ENCODE results near the gene ERCC2.

ERCC2 gene

DNA sequence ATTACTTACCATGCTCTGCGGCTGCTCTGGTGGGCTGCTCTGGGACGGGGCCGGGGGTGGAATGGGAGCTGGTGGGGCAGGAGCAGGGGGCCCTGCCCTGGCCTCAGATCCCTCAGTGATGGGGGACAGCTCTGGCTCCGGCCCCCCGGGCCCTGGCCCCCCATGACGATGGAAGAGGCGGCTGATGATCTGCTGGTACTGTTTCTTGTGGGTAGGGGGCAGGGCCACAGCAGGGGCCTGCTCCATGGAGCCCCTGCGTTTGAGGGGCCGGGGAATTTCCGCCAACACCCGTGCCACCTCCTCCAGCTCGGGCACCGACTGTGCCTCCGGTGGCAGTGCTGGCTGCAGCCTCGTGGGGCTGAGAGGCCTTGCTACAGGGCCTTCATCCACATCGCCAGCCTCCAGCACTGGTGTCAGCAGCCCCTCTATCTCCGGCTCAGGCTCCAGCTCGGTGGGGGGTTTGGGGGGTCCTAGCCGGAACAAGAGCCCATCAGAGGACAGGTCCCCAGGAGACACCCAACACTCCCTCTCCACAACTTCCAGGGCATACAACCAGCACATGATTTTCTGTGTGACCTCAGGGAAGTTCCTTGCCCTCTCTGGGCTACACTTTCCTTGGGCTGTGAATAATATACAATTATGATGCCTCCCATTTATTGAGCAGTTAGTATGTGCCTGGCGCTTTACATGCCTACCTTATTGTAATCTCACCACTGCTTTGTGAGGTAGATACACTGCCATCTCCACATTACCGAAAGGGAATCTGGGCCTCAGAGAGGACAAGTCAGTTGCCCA is 21.7 kb upstream of the ERCC2 start:
- Histone ChIP-seq H3K27me3 (peaks cover 0 to 8% (median under 1%) of the 10 kb centered on the region in 11 experiments; a peak in 3 of 22 replicates), H3K36me3 (no peaks in the 10 kb centered on the region), H4K20me1 (peaks cover 0 to 9% (median 0%) of the 10 kb centered on the region in 11 experiments; a peak in 4 of 22 replicates), H3K4me1 (peaks cover 5 to 24% (median 13%) of the 10 kb centered on the region in 10 experiments; a peak in 17 of 20 replicates), H3K9me3 (replicated peaks in 1 of 11) (no peaks in the 10 kb centered on the region), H3K4me2 (peak overlapping the region in 5 of 11 experiments; percentile 27 to 59 (median 41); a peak in 9 of 22 replicates), H3K4me3 (no peak overlapping the region), H3K9ac (peak overlapping the region in 1 of 11 experiments; percentile 13; a peak in 1 of 22 replicates), H3K27ac (peak overlapping the region in 2 of 11 experiments; percentile 9 to 12; a peak in 2 of 22 replicates)
- TF ChIP-seq Cebpa-rat (IDR thresholded peaks at IDR 0.05): no peak

DNA sequence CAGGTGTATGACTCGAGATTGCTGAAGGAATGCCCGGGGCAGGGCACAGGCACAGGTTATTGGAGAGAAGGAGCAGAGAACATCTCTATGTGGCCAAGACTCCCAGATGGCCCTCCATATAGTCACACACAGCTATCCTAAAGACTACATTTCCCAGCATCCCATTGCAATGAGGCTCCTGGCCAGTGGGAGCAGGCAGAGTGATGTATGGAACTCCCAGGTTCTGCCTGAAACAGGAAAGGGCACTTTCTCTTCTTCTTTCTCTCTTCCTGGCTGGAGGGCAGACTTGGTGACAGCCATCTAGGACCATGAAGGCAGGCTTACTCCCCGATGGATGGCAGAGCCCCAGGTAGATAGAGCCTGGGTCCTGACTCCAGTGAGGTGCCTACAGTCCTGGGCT is 21.0 kb upstream of the ERCC2 start:
- Histone ChIP-seq H4K20me1 (peaks cover 0 to 6% (median 0%) of the 10 kb centered on the region in 11 experiments; a peak in 3 of 22 replicates), H3K4me3 (no peak overlapping the region), H3K27ac (peak overlapping the region in 2 of 11 experiments; percentile 9 to 12; a peak in 2 of 22 replicates), H3K9me3 (replicated peaks in 1 of 11) (no peaks in the 10 kb centered on the region), H3K4me1 (peaks cover 5 to 24% (median 13%) of the 10 kb centered on the region in 10 experiments; a peak in 17 of 20 replicates), H3K36me3 (no peaks in the 10 kb centered on the region), H3K27me3 (peaks cover under 1 to 13% (median 4%) of the 10 kb centered on the region in 11 experiments; a peak in 18 of 22 replicates), H3K9ac (peak overlapping the region in 1 of 11 experiments; percentile 13; a peak in 1 of 22 replicates), H3K4me2 (peak overlapping the region in 5 of 11 experiments; percentile 27 to 59 (median 41); a peak in 11 of 22 replicates)
- no peak for TF ChIP-seq Cebpa-rat (IDR thresholded peaks at IDR 0.05)

DNA sequence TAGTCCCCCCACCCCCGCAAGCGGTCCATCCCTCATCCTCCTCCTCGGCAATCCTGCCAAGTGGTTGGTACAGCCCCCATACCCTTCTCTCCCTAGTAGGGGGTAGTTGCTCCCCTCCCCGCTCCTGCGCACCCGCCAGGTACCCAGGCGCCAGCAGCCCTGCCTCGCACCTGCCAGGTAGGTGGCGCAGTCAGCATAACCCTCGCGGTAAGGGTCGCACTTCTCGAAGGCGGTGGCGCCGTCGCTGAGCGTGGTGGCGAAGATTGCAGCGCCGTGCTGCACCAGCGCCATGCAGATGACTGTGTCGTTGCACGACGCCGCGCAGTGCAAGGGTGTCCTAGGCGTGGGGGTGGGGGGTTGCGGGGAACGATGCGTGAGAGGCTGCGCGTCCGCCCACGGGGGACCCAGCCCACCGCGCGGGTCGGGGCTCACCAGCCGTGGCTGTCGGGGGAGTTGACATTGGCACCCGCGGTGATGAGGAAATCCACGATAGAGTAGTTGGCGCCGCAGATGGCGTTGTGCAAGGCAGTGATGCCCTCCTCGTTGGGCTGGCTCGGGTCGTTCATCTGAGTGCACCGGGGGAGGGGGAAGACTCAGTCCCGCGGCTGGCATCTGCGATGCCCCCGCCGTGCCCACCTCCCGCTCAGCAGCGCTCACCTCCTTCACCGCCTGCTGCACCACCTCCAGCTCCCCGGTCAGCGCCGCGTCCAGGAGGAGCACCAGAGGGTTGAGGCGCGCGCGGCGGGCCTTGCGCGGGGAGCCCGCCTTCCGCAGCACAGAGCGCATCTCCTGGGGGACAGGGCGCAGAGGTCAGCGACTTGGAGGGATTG is 15.2 kb upstream of the ERCC2 start:
- Histone ChIP-seq H3K27me3 (peaks cover 16 to 30% (median 19%) of the 10 kb centered on the region in 11 experiments), H3K9ac (no peak overlapping the region)

DNA sequence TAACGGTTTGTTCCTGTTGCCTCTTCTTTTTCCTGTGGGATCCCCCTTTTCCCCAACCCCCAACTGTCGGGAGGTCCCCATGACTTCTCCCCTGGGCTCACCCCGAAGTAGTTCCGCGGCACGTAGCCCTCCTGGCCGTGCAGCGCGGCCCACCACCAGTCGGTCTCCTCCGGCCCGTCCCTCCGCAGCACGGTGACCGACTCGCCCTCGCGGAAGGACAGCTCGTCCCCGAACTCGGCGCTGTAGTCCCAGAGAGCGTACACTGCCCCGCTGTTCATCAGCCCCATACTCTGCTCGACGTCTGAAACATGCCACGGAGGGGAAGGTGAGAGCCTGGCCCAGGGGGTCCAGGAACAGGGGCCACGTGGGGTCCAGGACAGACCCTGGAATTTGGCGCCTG is 12.1 kb upstream of the ERCC2 start:
- H3K9me3 ChIP-seq (replicated peaks in 1 of 11): no peaks in the 10 kb centered on the region
- no peaks in the 10 kb centered on the region for H4K20me1 ChIP-seq
- H3K9ac ChIP-seq: no peak overlapping the region
- no peak for TF ChIP-seq Cebpa-rat (IDR thresholded peaks at IDR 0.05)
- H3K4me2 ChIP-seq: no peak overlapping the region
- H3K4me3 ChIP-seq: no peak overlapping the region
- no peaks in the 10 kb centered on the region for H3K36me3 ChIP-seq
- H3K27ac ChIP-seq: no peak overlapping the region
- H3K4me1 ChIP-seq: peaks cover 3 to 11% (median 8%) of the 10 kb centered on the region in 10 experiments; a peak in 17 of 20 replicates
- H3K27me3 ChIP-seq: peaks cover 16 to 27% (median 19%) of the 10 kb centered on the region in 11 experiments

More for the DNA sequence above, 15.2 kb upstream of the ERCC2 start:
- no peaks in the 10 kb centered on the region for H3K36me3 ChIP-seq
- H3K4me1 ChIP-seq: peaks cover 0 to 20% (median 6%) of the 10 kb centered on the region in 10 experiments; a peak in 9 of 20 replicates
- no peak for TF ChIP-seq Cebpa-rat (IDR thresholded peaks at IDR 0.05)
- no peak overlapping the region for H3K4me2 ChIP-seq
- no peaks in the 10 kb centered on the region for H3K9me3 ChIP-seq (replicated peaks in 1 of 11)
- H3K27ac ChIP-seq: no peak overlapping the region
- no peak overlapping the region for H3K4me3 ChIP-seq
- no peaks in the 10 kb centered on the region for H4K20me1 ChIP-seq

DNA sequence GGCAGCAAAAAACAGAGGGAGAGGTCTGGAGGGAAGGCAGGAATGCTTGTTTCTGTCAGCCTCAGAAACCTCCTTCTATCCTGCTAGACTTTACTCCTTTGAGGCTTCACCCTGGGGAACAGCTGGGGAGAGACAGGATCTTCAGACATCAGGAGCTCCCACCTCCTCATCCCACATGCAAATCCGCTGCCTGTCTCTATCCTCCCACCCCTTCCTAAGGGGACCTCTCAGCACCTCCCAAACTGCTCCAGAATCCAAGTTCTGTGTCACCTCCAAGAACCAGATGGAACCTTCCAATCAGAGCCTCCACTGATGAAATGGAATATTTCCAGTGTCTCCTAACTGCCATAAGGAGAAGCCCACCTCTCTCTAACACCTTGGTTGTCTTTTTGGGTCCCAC is 9.7 kb upstream of the ERCC2 start:
- H3K9me3 ChIP-seq (replicated peaks in 1 of 11): no peaks in the 10 kb centered on the region
- H3K4me3 ChIP-seq: no peak overlapping the region
- no peak overlapping the region for H3K27ac ChIP-seq
- peaks cover 2 to 6% (median 4%) of the 10 kb centered on the region in 11 experiments; a peak in 20 of 22 replicates for H3K27me3 ChIP-seq
- H4K20me1 ChIP-seq: no peaks in the 10 kb centered on the region
- H3K4me1 ChIP-seq: peaks cover 6 to 15% (median 10%) of the 10 kb centered on the region in 10 experiments; a peak in 18 of 20 replicates
- H3K9ac ChIP-seq: no peak overlapping the region
- no peaks in the 10 kb centered on the region for H3K36me3 ChIP-seq
- peak overlapping the region in 2 of 11 experiments; percentile 5 to 15; a peak in 1 of 22 replicates for H3K4me2 ChIP-seq
- TF ChIP-seq Cebpa-rat (IDR thresholded peaks at IDR 0.05): no peak

DNA sequence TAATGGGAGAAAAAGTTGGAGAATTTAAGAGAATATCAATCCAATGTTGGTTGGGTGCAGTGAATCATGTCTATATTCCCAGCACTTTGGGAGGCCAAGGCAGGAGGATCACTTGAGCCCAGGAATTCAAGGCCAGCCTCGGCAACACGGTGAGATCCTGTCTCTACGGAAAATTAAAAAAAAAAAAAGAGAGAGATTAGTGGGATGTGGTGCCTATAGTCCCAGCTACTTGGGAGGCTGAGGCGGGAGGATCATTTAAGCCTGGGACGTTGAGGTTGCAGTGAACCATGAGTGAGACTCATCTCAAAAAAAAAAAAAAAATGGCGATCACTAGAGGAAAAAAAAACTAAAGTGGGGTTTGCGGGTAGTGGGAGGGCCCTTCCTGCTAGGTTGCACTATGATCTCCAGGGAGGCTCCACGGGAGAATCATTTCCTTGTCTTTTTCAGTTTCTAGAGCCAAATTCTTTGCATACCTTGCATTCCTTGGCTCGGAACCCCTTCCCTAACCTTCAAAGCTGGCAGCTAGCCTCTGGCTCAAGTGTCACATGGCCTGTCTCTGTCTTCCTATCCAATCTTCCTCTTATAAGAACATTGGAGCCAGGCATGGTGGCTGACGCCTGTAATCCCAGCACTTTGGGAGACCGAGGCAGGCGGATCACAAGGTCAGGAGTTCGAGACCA is 5.8 kb upstream of the ERCC2 start:
- H3K27me3 ChIP-seq: no peaks in the 10 kb centered on the region
- peak overlapping the region in 8 of 11 experiments; percentile 13 to 47 (median 32); a peak in 11 of 22 replicates for H3K4me2 ChIP-seq
- no peaks in the 10 kb centered on the region for H3K36me3 ChIP-seq
- H3K9me3 ChIP-seq (replicated peaks in 1 of 11): no peaks in the 10 kb centered on the region
- TF ChIP-seq Cebpa-rat (IDR thresholded peaks at IDR 0.05): no peak
- H3K9ac ChIP-seq: no peak overlapping the region
- no peak overlapping the region for H3K27ac ChIP-seq
- no peak overlapping the region for H3K4me3 ChIP-seq
- no peaks in the 10 kb centered on the region for H4K20me1 ChIP-seq
- H3K4me1 ChIP-seq: peaks cover 7 to 18% (median 12%) of the 10 kb centered on the region in 10 experiments; a peak in 18 of 20 replicates

DNA sequence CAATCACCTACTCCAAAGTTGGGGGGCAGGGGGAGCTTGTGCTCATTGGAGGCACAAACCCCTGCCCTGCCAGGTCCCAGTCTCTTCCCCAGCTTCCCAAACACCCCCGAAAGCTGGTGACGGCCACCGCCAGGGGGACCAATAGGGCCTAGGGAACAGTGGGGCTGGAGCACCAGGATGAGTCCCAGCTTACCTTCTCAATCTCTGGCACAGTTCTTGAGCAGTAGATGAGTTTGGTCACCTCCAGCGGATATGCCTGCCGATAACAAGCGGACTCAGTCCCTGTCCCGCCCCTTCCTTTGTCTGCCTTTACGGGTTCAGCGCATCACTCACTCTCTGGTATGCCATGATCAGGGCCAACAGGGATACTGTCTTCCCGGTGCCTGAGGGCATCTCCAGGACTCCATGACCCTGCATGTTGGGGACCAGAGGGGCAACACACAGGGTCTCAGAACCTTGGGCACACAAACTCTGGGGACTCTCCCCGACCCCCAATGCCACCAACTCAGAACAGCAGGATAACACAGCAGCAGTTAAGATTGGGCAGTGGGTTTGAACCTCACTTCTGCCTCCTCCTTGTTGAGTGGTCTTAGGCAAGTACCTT is 1.5 kb downstream of the ERCC2 start:
- Histone ChIP-seq H3K4me1 (peaks cover 31 to 42% (median 34%) of the 10 kb centered on the region in 10 experiments), H3K9me3 (replicated peaks in 1 of 11) (no peaks in the 10 kb centered on the region), H3K27me3 (no peaks in the 10 kb centered on the region), H4K20me1 (peaks cover 0 to 4% (median 0%) of the 10 kb centered on the region in 11 experiments; a peak in 2 of 22 replicates), H3K4me3 (no peak overlapping the region; a peak in 1 of 20 replicates), H3K4me2 (peak overlapping the region; percentile 87 to 99 (median 95); a peak in 20 of 22 replicates), H3K36me3 (peaks cover 8 to 26% (median 18%) of the 10 kb centered on the region in 11 experiments; a peak in 18 of 22 replicates), H3K9ac (peak overlapping the region in 1 of 11 experiments; percentile 83; a peak in 3 of 22 replicates), H3K27ac (no peak overlapping the region)
- TF ChIP-seq Cebpa-rat (IDR thresholded peaks at IDR 0.05): no peak

DNA sequence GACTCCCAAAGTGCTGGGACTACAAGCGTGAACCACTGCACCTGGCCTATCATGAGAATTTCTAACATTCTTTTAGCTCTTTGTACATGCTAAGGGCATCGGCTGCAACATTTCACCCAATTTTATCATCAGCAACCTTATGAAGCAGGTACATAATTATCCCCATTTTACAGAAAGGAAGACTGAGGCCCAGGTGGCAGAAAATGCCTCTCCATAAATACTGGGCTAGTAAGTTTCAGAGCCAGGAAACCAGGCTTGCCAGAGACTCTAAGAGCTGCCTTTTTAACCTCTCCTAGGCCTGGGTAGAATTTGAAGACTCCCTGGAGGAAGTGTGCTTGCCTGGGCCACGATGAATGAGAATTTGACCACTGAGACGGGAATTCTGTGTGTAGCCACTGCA is 2.2 kb downstream of the ERCC2 start:
- Histone ChIP-seq H3K4me3 (no peak overlapping the region), H3K4me1 (peaks cover 31 to 42% (median 34%) of the 10 kb centered on the region in 10 experiments), H3K27me3 (no peaks in the 10 kb centered on the region), H3K36me3 (peaks cover 15 to 34% (median 24%) of the 10 kb centered on the region in 11 experiments; a peak in 19 of 22 replicates), H3K27ac (no peak overlapping the region), H3K9ac (no peak overlapping the region), H3K9me3 (replicated peaks in 1 of 11) (no peaks in the 10 kb centered on the region), H3K4me2 (peak overlapping the region in 4 of 11 experiments; percentile 0 to 99 (median 94); a peak in 4 of 22 replicates), H4K20me1 (peaks cover 0 to 11% (median 0%) of the 10 kb centered on the region in 11 experiments; a peak in 2 of 22 replicates)
- no peak for TF ChIP-seq Cebpa-rat (IDR thresholded peaks at IDR 0.05)
